HepG2 (cell line): Measurements from ENCODE around the gene EEPD1. TPM values are rescaled to one million over a fixed set of nuclear protein-coding genes. Genes with fewer than 3 reads are reported as not detected.

Experiments
- ESRRA ChIP-seq: sonication (generic); formaldehyde crosslinking; IDR thresholded peaks from 2 replicates; pipeline ENCODE4 v1.5.1; 2020; ENCODE audit warnings: mild to moderate bottlenecking, low read depth, missing genetic modification reagents
- FOXA3 ChIP-seq: IDR thresholded peaks from 2 replicates; pipeline ENCODE4 v1.6.1; 2016; ENCODE audit warnings: missing genetic modification reagents, missing compliant biosample characterization
- FOXJ3 ChIP-seq: sonication (generic); formaldehyde crosslinking; IDR thresholded peaks from 2 replicates; pipeline ENCODE4 v1.4.0; 2020; ENCODE audit warnings: missing genetic modification reagents, mild to moderate bottlenecking, borderline replicate concordance
- HOXD1 ChIP-seq: sonication (generic); formaldehyde crosslinking; IDR thresholded peaks from 2 replicates; pipeline ENCODE4 v1.5.0; 2020; ENCODE audit warnings: missing genetic modification reagents
- ISX ChIP-seq: sonication (generic); formaldehyde crosslinking; conservative IDR thresholded peaks from 2 replicates; pipeline ENCODE4 v1.5.0; 2020; ENCODE audit warnings: missing genetic modification reagents
- MED1 ChIP-seq: sonication (generic); formaldehyde crosslinking; IDR thresholded peaks from 2 replicates; pipeline ENCODE4 v1.4.0; 2020; ENCODE audit warnings: missing genetic modification reagents
- RFX3 ChIP-seq: IDR thresholded peaks from 2 replicates; pipeline ENCODE4 v1.6.1; 2016; ENCODE audit warnings: missing biosample characterization, missing genetic modification reagents
- SMARCE1 ChIP-seq: fragments of 450-650 bp; IDR thresholded peaks from 2 replicates; pipeline ENCODE4 v1.6.1; 2017; ENCODE audit warnings: borderline replicate concordance
- ZNF230 ChIP-seq: sonication (generic); formaldehyde crosslinking; IDR thresholded peaks from 2 replicates; pipeline ENCODE4 v1.4.0; 2020; ENCODE audit warnings: mild to moderate bottlenecking, missing genetic modification reagents
- ZNF343 ChIP-seq: sonication (generic); formaldehyde crosslinking; IDR thresholded peaks from 2 replicates; pipeline ENCODE4 v1.4.0; 2020; ENCODE audit warnings: mild to moderate bottlenecking, missing genetic modification reagents
- ZNF451 ChIP-seq: sonication (generic); formaldehyde crosslinking; IDR thresholded peaks from 2 replicates; pipeline ENCODE4 v1.5.0; 2020; ENCODE audit warnings: mild to moderate bottlenecking, missing genetic modification reagents
- ZNF605 ChIP-seq: sonication (generic); formaldehyde crosslinking; IDR thresholded peaks from 2 replicates; pipeline ENCODE4 v1.8.0; 2022; ENCODE audit warnings: mild to moderate bottlenecking, missing genetic modification reagents
- ZNF607 ChIP-seq: sonication (generic); formaldehyde crosslinking; IDR thresholded peaks from 2 replicates; pipeline ENCODE4 v1.5.1; 2020; ENCODE audit warnings: missing genetic modification reagents, mild to moderate bottlenecking, borderline replicate concordance
- polyA plus RNA-seq, 8 experiments: library from polyadenylated mRNA; depleted of rRNA in 3 of 8; stranded (reverse) in 7 of 8; unstranded in 1 of 8; fragments of >200 nt; fragmentation: Illumina TruSeq in 4 of 8; extraction: Trizol in 4 of 8; gene quantifications; 2 replicates each; pipeline versions ENCODE4 v1.2.1 to v1.2.3, GENCODE V29; 2011 to 2016; ENCODE audit warnings: low read depth in 4 of 8, missing spikeins in 1 of 8, mixed read lengths in 1 of 8; ENCODE audit not compliant: insufficient read depth in 1 of 8
- total RNA-seq, 5 experiments: library from RNA; depleted of rRNA; stranded (reverse); fragments of >200 nt; fragmentation: Illumina TruSeq; extraction: Trizol; gene quantifications; 2 replicates each; pipeline ENCODE4 v1.2.3, GENCODE V29; 2016; ENCODE audit warnings: low read depth in 1 of 5
- TF ChIP-seq, protein P1 (sequence below): sonication (generic); formaldehyde crosslinking; conservative IDR thresholded peaks from 2 replicates; pipeline ENCODE4 v1.8.0; 2022; ENCODE audit warnings: mild to moderate bottlenecking, moderate library complexity, missing genetic modification reagents
- TF ChIP-seq, protein P2 (sequence below): sonication (generic); formaldehyde crosslinking; IDR thresholded peaks from 2 replicates; pipeline ENCODE4 v1.4.0; 2020; ENCODE audit warnings: missing genetic modification reagents
- TF ChIP-seq, protein P3 (sequence below): sonication (generic); formaldehyde crosslinking; IDR thresholded peaks from 2 replicates; pipeline ENCODE4 v1.4.0; 2020; ENCODE audit warnings: missing genetic modification reagents, borderline replicate concordance
- TF ChIP-seq, protein P4 (sequence below): sonication (generic); formaldehyde crosslinking; IDR thresholded peaks from 2 replicates; pipeline ENCODE4 v1.4.0; 2020; ENCODE audit warnings: mild to moderate bottlenecking, missing genetic modification reagents

Gene EEPD1
- total and polyA plus RNA-seq, 2 of the 13 experiments (the other 11 are each of a cell fraction or from before 2014, with no cell fraction given) = 10.1 to 16.4 TPM

DNA sequence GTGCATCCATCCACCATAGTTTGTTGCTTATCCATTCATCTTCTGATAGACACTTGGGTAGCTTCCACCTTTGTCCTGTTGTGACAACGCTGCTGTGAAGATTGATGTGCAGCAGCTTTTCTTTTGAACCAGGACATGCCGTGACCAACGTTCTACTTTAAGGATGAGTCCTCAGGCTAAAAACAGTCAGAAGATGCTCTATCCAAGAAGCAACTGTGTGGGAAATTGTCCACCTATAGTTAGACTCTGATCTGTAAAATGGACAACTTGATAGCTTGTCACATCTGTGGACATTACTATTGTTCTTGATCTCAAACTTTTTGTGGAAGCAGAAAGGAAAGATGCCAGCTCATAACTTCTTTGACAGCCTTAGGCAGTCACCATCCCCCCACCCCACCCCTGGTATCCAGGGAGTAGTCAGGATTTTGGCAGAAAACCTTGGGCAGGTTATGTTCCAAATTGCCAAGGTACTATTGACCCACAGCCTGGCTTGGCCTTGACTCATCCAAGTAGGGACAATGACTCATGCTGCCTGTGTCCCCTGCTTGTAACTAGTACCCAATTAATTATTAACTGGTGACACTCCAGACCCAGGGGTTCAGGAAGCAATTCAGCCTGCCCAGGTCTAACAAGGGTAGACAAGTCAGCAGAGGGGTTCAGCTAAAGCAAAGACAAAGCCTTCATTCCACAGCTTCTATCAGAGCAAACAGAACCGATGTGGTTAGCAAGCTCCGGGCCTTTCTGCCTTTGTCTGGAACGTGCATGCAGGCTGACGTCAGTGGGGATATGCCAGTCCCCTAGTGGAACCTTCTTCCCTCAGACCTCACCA is 137.0 kb downstream of the EEPD1 start (continued):
- TF ChIP-seq, protein P1, sequence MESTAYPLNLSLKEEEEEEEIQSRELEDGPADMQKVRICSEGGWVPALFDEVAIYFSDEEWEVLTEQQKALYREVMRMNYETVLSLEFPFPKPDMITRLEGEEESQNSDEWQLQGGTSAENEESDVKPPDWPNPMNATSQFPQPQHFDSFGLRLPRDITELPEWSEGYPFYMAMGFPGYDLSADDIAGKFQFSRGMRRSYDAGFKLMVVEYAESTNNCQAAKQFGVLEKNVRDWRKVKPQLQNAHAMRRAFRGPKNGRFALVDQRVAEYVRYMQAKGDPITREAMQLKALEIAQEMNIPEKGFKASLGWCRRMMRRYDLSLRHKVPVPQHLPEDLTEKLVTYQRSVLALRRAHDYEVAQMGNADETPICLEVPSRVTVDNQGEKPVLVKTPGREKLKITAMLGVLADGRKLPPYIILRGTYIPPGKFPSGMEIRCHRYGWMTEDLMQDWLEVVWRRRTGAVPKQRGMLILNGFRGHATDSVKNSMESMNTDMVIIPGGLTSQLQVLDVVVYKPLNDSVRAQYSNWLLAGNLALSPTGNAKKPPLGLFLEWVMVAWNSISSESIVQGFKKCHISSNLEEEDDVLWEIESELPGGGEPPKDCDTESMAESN = peak; percentile 78; the same call in 1 of the 2 replicates
- TF ChIP-seq ZNF607 (CRISPR knock-in tag) (no peak; the same call in 1 of the 2 replicates), MED1 (CRISPR knock-in tag) (peak; percentile 96), ZNF343 (CRISPR knock-in tag) (0 out of 2 replicates have a peak, but pooled peaks have one; percentile 52), ESRRA (CRISPR knock-in tag) (peak; percentile 86), FOXA3 (CRISPR knock-in tag) (peak; percentile 85), SMARCE1 (0 out of 2 replicates have a peak, but pooled peaks have one; percentile 27), HOXD1 (peak; percentile 82; the same call in 1 of the 2 replicates), RFX3 (no peak), ISX (CRISPR knock-in tag) (no peak), ZNF605 (CRISPR knock-in tag) (peak; percentile 70; the same call in 1 of the 2 replicates), ZNF451 (CRISPR knock-in tag) (no peak; the same call in 1 of the 2 replicates), ZNF230 (0 out of 2 replicates have a peak, but pooled peaks have one; percentile 25), FOXJ3 (peak; percentile 86; the same call in 1 of the 2 replicates)
- TF ChIP-seq, protein P2, sequence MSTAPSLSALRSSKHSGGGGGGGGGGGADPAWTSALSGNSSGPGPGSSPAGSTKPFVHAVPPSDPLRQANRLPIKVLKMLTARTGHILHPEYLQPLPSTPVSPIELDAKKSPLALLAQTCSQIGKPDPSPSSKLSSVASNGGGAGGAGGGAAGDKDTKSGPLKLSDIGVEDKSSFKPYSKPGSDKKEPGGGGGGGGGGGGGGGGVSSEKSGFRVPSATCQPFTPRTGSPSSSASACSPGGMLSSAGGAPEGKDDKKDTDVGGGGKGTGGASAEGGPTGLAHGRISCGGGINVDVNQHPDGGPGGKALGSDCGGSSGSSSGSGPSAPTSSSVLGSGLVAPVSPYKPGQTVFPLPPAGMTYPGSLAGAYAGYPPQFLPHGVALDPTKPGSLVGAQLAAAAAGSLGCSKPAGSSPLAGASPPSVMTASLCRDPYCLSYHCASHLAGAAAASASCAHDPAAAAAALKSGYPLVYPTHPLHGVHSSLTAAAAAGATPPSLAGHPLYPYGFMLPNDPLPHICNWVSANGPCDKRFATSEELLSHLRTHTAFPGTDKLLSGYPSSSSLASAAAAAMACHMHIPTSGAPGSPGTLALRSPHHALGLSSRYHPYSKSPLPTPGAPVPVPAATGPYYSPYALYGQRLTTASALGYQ (CRISPR knock-in tag) = peak; percentile 87
- TF ChIP-seq, protein P3, sequence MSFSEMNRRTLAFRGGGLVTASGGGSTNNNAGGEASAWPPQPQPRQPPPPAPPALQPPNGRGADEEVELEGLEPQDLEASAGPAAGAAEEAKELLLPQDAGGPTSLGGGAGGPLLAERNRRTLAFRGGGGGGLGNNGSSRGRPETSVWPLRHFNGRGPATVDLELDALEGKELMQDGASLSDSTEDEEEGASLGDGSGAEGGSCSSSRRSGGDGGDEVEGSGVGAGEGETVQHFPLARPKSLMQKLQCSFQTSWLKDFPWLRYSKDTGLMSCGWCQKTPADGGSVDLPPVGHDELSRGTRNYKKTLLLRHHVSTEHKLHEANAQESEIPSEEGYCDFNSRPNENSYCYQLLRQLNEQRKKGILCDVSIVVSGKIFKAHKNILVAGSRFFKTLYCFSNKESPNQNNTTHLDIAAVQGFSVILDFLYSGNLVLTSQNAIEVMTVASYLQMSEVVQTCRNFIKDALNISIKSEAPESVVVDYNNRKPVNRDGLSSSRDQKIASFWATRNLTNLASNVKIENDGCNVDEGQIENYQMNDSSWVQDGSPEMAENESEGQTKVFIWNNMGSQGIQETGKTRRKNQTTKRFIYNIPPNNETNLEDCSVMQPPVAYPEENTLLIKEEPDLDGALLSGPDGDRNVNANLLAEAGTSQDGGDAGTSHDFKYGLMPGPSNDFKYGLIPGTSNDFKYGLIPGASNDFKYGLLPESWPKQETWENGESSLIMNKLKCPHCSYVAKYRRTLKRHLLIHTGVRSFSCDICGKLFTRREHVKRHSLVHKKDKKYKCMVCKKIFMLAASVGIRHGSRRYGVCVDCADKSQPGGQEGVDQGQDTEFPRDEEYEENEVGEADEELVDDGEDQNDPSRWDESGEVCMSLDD = peak; percentile 90
- TF ChIP-seq, protein P4, sequence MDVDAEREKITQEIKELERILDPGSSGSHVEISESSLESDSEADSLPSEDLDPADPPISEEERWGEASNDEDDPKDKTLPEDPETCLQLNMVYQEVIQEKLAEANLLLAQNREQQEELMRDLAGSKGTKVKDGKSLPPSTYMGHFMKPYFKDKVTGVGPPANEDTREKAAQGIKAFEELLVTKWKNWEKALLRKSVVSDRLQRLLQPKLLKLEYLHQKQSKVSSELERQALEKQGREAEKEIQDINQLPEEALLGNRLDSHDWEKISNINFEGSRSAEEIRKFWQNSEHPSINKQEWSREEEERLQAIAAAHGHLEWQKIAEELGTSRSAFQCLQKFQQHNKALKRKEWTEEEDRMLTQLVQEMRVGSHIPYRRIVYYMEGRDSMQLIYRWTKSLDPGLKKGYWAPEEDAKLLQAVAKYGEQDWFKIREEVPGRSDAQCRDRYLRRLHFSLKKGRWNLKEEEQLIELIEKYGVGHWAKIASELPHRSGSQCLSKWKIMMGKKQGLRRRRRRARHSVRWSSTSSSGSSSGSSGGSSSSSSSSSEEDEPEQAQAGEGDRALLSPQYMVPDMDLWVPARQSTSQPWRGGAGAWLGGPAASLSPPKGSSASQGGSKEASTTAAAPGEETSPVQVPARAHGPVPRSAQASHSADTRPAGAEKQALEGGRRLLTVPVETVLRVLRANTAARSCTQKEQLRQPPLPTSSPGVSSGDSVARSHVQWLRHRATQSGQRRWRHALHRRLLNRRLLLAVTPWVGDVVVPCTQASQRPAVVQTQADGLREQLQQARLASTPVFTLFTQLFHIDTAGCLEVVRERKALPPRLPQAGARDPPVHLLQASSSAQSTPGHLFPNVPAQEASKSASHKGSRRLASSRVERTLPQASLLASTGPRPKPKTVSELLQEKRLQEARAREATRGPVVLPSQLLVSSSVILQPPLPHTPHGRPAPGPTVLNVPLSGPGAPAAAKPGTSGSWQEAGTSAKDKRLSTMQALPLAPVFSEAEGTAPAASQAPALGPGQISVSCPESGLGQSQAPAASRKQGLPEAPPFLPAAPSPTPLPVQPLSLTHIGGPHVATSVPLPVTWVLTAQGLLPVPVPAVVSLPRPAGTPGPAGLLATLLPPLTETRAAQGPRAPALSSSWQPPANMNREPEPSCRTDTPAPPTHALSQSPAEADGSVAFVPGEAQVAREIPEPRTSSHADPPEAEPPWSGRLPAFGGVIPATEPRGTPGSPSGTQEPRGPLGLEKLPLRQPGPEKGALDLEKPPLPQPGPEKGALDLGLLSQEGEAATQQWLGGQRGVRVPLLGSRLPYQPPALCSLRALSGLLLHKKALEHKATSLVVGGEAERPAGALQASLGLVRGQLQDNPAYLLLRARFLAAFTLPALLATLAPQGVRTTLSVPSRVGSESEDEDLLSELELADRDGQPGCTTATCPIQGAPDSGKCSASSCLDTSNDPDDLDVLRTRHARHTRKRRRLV = peak; percentile 58; the same call in 1 of the 2 replicates
